Glomerular visceral epithelial cell (primary cell): ENCODE results near the gene DDX49.
"Not testable (repeated sequence)": the region's sequence is repeated elsewhere in the genome, so short reads cannot be mapped to it uniquely, and the experiment has no call there.

Experiments used
- DNase-seq: peaks from one replicate; pipeline ENCODE4 v3.0.0-alpha.2; 2016; ENCODE audit errors: extremely low spot score

Gene DDX49

DNA sequence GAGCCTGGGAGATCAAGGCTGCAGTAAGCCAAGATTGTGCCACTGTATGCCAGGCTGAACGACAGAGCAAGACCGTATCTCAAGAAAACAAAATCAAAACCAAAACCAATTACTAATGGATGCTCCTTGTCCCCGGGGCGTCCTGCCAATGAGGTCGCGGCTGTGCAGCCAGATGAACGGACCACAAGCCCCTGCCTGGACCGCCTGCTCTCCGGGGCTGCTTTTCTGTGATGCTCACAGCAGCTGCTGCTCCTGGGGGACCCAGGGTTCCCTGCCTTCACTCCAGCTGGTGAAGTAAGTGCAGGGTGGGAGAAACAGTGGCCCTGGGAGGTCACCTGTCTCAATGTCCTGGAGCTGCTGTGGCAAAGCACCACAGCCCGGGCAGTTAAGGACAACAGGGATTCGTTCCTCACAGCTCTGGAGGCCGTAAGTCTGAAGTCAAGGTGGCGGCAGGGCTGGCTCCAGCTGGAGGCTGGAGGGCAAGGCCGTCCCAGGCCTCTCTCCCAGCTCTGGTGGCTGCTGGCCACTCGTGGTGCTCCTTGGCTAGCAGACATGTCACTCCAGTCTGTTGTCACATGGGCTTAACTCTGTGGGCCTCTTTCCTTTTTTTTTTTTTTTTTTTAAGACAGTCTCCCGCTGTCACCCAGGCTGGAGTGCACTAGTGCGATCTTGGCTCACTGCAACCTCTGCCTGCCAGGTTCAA is 10.4 kb upstream of the DDX49 start:
- DNase-seq, result no peak

DNA sequence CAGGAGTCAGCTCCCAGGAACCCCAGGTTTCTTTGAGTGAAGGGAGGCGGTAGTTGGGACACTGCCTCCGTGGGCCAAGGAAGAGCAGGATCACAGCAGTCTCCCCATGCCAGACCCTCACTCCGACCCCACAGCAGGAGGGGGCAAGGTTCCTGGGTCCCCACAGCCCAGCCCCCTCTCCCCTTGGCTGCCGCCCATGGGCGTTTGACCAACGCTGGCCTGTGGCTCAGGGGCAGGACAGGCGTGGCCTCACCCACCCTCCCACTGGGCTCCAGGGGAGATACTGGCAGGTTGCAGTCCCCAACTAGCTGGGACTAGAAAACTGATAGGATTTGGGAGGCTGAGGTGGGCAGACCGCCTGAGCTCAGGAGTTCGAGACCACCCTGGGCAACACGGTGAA is 9.5 kb upstream of the DDX49 start:
- no peak for DNase-seq

DNA sequence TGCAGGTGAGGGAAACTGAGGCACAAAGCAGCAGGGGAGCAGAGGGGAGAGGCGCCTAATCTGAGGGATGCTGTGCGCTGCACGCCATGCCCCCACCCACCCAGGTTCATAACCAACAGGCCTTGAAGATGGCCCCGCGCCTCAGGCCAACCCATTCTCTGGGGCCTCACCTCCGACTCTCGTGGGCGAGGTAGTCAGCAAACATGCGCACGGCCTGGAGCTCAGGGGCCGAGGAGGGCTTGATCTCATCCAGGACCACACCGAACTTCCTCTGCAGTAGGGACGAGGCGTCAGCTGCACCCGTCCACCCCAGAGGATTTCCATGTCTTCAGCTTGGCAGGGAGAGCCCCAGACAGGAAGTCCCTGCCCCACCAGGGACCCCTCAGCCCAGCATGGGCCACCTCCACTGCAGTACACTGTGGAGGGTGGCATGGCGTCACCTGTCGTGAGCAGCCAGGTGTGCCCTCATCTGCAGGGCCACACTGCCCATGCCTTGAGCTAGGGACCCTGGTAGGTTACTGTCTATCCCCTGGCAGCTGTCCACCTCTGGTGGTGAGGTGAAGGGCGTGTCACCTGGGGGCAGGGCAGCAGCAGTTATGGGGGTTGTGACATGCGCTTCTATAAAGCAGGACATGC is 8.6 kb upstream of the DDX49 start:
- DNase-seq, result no peak

DNA sequence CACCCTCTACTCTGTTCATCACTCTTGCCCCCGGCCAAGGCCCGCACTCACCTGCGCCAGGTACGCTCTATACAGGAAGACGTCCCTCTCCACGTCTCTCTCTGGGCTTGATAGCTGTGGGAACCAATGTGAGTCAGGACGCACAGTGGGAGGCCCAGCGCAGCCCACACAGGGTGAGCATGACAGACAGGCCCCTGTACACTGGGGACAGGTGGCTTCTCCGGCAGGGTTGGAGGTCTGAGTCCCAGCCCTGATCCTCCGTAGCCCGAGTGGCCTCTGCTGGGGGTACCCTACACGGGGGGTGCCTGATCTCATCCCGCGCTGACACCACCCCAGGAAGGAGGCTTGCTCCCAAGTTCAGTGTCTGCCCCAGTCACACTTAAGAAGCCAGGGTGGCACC is 6.6 kb upstream of the DDX49 start:
- no peak for DNase-seq

DNA sequence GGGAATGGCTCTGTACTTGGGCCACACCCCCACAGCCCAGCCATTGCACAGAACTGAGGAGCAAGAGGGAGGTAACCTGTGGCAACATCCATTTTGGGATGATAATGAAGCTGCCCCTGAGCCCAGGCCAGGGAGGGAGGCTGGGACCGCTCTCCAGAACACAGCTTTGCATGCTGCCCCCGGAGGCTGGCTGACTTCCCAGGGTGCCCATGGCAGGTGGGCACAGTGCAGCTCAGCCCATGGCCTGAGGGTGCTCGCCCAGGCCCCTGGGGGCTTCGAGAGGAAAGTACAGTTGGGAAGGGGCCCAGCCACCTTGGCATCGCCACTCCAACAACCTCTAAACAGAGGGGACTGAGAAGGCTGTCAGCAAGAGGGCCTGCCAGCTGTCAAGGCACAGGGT is 6.0 kb upstream of the DDX49 start:
- DNase-seq, result no peak

DNA sequence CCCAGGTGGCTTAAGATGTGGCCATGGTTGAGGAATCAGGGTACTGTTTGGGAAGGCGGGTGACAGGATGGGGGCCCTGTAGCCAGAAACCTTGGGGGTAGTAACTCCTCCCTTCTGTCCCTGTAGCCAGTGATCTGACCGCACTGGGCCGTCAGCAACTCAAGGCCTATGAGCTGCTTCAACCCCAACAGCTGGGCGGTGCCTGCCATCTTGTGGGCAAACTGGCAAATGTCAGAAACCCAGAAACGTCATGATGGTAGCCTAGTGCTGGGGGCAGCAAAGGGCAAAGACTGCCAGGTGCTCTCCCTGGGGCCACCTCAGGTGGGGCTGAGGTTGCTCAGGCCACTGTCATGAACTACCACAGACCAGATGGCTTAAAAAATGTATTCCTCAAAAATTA is 3.9 kb upstream of the DDX49 start:
- peak; percentile 42 for DNase-seq

DNA sequence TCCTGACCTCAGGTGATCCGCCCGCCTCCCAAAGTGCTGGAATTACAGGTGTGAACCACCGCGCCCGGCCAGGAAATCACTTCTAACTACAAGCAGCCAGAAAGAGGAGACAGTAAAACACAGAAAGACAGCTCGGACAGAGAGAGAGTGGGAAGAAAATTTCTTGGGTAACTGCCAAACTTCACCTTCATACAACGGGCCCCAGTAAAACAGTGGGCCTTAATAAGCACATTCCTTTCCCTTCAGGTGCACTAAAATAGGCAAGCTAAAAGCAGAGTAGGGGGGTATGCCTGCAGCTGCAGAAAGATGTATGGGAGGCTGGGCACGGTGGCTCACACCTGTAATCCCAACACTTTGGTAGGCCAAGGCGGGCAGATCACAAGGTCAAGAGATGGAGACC is 1.9 kb upstream of the DDX49 start:
- DNase-seq, result not testable (repeated sequence)

DNA sequence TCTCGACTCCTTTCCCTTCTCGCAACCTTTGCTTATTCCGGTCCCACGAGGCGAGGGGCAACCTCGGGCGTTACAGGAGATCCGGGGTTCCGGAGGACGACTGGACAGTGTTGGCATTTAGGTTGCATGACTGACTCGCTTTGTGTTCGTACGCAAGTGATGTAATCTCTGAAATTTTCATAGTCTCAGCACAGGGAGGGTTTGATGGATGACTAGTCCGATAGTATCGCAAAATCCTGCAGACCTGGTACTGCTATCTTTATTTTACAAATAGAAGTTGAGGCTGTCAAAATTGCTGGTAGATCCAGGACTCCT is 342 bp downstream of the DDX49 start:
- DNase-seq, result no peak

DNA sequence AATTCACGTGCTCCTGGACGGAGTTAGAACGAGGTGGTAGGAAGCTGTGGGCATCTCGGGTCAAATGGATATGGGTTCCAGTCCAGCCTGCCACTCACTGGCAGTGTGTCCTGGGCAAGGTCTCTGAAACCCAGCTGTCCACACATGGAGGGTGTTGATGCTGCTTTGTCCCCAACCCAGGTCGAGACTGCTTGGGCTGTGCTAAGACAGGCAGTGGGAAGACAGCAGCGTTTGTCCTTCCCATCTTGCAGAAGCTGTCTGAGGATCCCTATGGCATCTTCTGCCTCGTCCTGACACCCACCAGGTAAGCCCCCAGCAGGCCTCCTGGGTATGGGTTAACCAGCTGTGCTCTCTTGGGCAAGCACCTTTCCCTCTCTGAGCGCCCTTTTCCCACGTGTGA is 885 bp downstream of the DDX49 start:
- no peak for DNase-seq

DNA sequence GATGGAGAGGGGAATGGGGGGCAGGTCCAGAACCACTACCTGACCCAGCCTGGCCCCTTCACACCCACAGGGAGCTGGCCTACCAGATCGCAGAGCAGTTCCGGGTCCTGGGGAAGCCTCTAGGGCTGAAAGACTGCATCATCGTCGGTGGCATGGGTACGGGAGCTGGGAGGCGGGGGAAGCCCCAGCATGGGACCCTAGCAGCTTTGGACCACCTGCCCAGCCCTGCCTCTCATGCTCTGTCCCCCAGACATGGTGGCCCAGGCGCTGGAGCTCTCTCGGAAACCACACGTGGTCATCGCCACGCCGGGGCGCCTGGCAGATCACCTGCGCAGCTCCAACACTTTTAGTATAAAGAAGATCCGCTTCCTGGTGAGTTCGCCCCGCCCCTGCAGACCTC is 2.1 kb downstream of the DDX49 start:
- no peak for DNase-seq

DNA sequence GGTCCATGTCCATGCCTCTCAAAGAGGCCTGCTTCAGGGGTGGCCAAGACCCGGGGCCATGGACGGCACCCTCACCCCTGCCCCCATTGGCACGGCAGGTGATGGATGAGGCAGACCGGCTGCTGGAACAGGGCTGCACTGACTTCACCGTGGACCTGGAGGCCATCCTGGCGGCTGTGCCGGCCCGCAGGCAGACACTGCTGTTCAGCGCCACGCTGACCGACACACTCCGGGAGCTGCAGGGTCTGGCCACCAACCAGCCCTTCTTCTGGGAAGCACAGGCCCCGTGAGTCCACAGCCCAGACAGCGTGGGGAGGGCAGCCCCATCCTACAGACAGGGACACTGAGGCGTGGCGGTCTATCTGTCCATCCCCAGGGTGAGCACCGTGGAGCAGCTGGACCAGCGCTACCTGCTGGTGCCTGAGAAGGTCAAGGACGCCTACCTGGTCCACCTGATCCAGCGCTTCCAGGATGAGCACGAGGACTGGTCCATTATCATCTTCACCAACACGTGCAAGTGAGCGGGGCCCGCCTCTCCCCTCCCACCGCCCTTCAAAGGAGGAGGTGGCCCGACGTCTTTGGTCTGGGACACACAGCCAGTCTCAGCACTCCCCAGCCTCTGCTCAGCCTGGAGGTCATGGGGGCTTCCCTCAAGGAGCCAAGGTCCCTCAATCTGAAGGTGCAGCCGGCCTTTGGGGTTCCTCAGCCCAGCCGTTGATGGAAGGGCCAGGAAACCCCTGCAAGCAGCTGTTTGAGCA is 2.9 kb downstream of the DDX49 start:
- DNase-seq, result no peak

DNA sequence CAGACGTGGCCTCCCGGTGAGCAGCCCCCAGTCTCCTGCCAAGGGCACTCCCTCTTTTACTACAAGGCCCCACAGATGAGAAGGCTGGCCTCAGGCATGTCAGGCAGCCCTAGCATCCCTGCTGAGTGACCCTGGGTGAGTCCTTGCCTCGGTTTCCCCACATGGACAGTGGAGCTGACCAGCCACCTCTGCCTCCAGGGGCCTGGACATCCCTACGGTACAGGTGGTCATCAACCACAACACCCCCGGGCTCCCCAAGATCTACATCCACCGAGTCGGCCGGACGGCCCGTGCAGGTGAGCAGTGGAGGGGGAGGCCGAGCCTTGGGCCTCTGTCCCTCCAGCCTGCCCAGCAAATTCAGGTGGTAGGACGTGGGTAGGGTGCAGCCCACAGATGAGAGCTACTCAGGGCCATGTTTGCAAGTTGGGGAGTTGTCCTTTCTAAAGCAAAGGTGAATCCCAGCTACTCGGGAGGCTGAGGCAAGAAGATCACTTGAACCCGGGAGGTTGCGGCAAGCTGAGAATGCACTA is 5.2 kb downstream of the DDX49 start:
- no peak for DNase-seq

DNA sequence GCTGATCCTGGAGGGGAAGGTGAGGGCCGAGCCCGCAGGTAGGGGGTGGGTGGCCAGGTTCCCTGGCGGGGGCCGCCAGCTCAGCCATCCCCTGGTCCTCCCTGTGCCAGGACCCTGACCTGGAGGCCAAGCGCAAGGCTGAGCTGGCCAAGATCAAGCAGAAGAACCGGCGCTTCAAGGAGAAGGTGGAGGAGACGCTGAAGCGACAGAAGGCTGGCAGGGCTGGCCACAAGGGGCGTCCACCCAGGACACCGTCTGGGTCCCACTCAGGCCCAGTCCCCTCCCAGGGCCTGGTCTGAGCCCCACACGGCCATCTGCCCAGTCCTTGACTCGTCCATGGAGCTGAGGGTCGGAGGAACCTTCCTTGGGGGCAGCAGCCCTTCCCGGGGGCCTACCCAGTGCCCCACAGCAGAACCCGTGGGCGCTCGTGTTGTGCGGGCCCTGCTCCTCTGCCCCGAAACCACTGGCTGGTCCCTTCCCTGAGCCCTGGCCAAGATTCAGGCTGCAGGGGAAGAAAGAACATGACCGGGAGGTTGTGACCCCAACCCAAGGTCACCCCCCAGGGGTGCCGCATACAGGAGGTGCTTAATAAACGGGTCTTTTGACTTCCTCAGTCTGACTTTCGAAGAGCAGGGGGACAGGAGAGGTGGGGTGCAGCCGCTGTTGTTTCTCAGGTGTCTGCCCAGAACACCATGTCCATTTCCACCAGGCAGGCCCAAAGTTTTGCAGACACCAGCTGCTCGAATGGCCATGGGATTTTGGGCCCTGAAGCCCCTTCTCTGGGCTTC is 8.7 kb downstream of the DDX49 start:
- no peak for DNase-seq

DNA sequence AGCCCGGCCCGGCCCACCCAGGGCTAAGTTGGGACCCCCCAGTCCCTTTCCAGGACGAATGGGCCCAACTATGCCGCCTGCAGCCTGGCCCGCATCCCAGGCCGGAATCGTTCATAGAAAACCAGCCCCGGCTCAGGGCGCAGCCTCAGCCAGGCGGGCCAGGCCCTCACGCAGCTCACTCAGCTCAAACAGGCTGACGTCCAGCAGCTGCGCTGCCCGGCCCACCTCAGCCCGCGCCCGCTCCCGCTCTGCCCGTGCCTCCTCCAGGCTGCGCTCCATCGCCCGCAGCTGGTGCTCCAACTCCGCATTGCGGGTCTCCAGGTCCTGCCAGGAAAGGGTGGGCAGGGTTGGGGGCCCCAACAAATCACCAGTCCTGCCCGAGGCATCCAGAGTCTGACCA is 9.8 kb downstream of the DDX49 start:
- DNase-seq, result no peak

DNA sequence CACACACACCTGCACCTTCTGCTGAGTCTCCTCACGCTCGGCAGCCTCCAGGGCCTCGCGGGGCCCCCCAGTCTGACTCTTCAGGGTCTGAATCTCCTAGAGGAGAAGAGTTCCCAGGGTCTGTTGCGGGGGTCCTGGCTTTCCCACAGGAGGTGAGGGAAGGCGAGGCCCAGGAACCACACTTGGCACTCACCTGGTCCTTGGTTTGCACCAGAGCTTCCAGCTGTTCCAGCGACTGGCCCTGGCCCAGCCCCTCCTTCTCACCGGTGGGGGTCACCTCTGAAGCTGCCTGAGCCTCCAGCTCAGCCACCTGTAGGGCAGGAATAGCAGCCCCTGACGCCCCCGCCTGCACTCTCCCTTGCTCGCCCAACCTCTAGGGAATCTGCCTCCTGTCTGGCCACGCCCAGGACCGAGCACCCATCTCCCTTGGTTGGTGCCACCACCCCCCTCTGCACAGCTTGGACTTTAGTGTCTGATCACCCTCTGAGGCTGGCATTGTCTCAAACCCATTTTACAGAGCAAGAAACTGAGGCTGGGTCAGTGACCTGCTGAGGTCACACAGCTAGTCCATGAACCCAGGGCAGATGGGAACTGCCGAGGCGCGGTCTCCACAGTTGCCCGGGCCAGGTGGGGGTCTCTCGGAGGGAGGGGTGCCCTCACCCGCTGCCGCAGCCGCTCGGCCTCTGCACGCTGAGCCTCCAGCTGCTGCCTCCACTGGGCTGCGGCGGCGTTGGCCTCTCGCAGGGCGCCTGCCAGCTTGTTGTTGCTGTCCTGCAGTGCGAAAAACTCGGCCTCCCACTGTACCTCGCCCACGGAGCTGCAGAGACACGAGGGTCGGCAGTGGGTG is 12.0 kb downstream of the DDX49 start:
- no peak for DNase-seq

DNA sequence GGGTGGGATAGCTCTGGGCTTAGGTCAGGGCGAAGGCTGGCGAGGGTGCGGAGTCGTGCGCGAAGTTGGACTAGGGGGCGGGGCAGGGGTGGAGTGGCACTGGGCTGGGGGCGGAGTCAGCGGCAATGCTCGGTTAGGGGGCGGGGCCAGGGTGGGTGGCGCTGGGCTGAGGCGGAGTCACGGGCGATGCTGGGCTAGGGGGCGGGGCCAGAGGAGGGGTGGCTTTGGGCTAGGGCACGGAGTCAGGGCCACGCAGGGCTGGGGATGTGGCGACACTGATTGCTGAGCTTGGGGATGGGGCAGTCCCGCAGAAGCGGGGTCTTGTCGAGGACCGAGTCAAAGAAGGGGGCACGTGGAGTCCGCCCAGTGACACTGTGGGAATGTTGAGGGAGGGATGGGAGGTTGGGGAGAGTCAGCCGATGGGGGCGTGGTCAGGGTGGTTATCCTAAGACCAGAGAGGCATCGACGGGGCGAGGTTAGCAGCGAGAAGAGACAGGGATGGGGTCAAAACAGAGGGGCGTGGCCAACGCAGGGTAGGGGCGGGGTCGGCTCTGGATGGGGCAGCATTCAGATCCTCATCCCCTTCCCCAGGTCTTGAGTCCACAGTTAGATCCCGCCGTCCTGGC is 12.8 kb downstream of the DDX49 start:
- peak; percentile 28 for DNase-seq

DNA sequence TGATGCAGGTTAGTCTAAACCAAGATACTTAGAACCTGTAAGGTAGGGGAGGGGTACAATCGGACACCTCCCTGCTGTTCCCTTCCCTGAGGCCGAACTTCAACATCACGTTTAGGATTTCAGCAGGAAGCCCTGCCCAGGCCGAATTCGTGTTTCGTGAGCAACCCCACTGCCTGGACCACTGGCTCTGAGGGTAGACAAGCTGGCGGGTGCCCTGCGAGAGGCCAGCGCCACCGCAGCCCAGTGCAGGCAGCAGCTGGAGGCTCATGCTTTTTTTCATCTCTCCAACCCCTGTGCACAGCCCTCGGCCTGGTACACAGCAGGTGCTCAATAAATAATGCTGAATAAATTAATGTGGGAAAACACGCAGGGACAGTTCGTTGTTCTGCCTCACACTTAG is 13.8 kb downstream of the DDX49 start:
- no peak for DNase-seq

DNA sequence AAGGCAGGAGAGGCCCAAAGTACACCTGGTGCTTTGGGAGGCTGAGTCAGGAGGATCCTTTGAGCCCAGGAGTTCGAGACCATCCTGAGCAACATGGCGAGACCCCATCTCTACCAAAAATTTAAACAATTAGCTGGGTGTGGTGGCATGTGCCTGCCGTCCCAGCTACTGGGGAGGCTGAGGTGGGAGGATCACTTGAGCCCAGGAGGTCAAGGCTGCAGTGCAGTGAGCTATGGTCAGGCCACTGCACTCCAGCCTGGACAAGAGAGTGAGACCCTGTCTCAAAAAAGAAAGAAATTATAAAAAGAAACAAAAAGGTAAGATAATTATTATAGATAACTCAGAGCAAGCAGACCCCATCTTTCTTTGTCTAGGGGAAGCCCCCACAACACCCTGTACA is 19.6 kb downstream of the DDX49 start:
- no peak for DNase-seq

DNA sequence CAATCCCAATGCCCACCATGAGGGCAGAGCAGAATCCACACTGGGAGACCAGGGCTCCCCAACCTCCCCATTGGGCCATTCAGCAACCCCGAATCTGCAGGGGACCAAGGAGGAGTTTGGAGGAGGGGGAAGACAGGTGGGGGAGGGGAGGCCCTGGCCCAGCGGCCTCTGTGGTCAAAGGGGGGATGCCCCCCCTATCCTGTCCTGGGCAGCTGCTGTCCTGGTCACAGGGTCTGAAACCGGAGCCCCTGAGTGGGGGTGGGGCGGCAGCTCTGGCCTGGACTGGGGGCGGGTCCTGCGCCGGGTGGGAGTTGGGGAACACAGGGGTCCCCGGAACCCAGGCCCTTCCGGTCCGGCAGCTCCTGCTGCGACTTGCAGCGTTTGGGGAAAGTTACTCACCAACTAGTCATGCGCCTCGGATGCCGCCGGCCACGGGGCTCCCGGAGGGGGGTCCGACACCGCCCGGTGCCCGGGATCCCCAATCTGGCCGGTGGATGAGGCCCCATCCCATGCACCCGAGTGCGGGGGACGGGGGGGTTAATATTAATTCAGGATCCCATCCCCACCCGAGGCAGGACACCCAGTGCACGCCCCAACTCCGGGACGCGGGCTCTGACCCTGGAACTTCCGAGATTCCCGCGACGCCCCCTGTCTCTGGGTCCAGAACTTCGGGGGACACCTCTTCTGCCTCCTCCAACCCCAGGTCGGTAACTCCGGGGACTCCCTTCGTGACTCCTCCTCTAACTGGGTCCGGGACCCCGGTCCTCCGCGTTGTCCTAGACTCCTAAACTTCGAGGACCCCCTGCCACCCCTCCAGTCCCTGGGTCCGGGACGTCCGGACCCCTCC is 20.6 kb downstream of the DDX49 start:
- peak; percentile 50 for DNase-seq
